Sigmoid colon (tissue), 7 donors: ENCODE measurements around the gene NOBOX. TPM values are rescaled to one million over a fixed set of nuclear protein-coding genes. Genes with fewer than 3 reads are reported as not detected.

ENCODE experiments used
- DNase-seq: peaks from one replicate; pipeline ENCODE4 v3.0.0-alpha.2; 2019
- H3K27ac ChIP-seq, 4 donors: fragments of 200-600 bp; sonication (generic); one replicate each; pipeline ENCODE4 v1.5.1; 2016 to 2019; ENCODE audit warnings: mild to moderate bottlenecking in 1 of 4
- H3K27me3 ChIP-seq, 3 donors: fragments of 200-600 bp; sonication (generic); one replicate each; pipeline ENCODE4 v1.5.1; 2019; ENCODE audit warnings: mild to moderate bottlenecking in 1 of 3
- H3K36me3 ChIP-seq, 4 donors: fragments of 200-600 bp; sonication (generic); one replicate each; pipeline ENCODE4 v1.5.1; 2016 to 2019
- H3K4me1 ChIP-seq, 4 donors: fragments of 200-600 bp; sonication (generic); one replicate each; pipeline ENCODE4 v1.5.1; 2017 to 2019
- H3K4me3 ChIP-seq, 4 donors: fragments of 200-600 bp; sonication (generic); one replicate each; pipeline ENCODE4 v1.5.1; 2017 to 2019; ENCODE audit warnings: mild to moderate bottlenecking in 2 of 4, moderate library complexity in 1 of 4
- H3K9me3 ChIP-seq, 4 donors: fragments of 200-600 bp in 3 of 4; sonication (generic) in 3 of 4; one replicate each; pipeline versions ENCODE4 v1.5.1 to v1.6.1; 2013 to 2019
- CTCF ChIP-seq, 4 experiments: fragments of 450-650 bp in 3 of 4; fragments of 200-600 bp in 1 of 4; IDR thresholded peaks; one replicate each; pipeline ENCODE4 v1.5.1; 2016 to 2019; ENCODE audit warnings: antibody characterized with exemption in 4 of 4, mild to moderate bottlenecking in 3 of 4, moderate library complexity in 2 of 4
- EP300 ChIP-seq, 4 donors: sonication (generic); formaldehyde crosslinking; IDR thresholded peaks; one replicate each; pipeline ENCODE4 v1.6.1; 2017; ENCODE audit warnings: antibody characterized with exemption in 4 of 4
- POLR2A ChIP-seq, 2 donors: fragments of 450-650 bp; IDR thresholded peaks; one replicate each; pipeline ENCODE4 v1.6.1; 2016; ENCODE audit warnings: antibody characterized with exemption in 2 of 2, mild to moderate bottlenecking in 2 of 2, moderate library complexity in 2 of 2
- POLR2AphosphoS5 ChIP-seq, 4 donors: sonication (generic); formaldehyde crosslinking; IDR thresholded peaks; one replicate each; pipeline ENCODE4 v1.6.1; 2017; ENCODE audit warnings: antibody characterized with exemption in 4 of 4
- WGBS, 2 donors: extraction: QIAGEN DNeasy Blood & Tissue Kit; methylation state at CpG; one replicate each; pipeline ENCODE4 v1.1.7; 2013; 5-methylcytosine and 5-hydroxymethylcytosine counted together
- intact Hi-C: fragments of 100-400 bp; cut with DNase I; formaldehyde crosslinking; loops from one replicate; pipeline ENCODE4 v1.15.1; 2023
- polyA plus RNA-seq, 3 donors: library from polyadenylated mRNA; stranded (reverse); fragments of 200-250 nt; gene quantifications; one replicate each; pipeline ENCODE4 v1.2.3, GENCODE V29; 2013
- total RNA-seq, 4 donors: library from RNA; depleted of rRNA; stranded (reverse); fragments of >200 nt; gene quantifications; one replicate each; pipeline ENCODE4 v1.1.0, GENCODE V29; 2016
- donor health status: healthy with polysubstance abuse.
- donor health status: Bipolar disorder and iron deficiency.
- donor health status: healthy.

The NOBOX gene
- total and polyA plus RNA-seq, 7 donors, result not detected

GRCh38 chr7:144415858-144416257 is 12.4 kb upstream of the NOBOX start:
- no peaks in the 10 kb centered on the region for H3K4me1 ChIP-seq
- H3K27me3 ChIP-seq, result no peaks in the 10 kb centered on the region
- DNase-seq, result no peak
- intact Hi-C loops, result no loop called here
- TF ChIP-seq EP300 (IDR thresholded peaks at IDR 0.05) (no peak), POLR2AphosphoS5 (IDR thresholded peaks at IDR 0.05) (no peak), POLR2A (IDR thresholded peaks at IDR 0.05) (no peak), CTCF (IDR thresholded peaks at IDR 0.05) (no peak)
- no peak overlapping the region for H3K4me3 ChIP-seq
- no peaks in the 10 kb centered on the region for H3K36me3 ChIP-seq
- H3K9me3 ChIP-seq, result peaks cover 0 to 4% (median 0%) of the 10 kb centered on the region in 4 donors
- H3K27ac ChIP-seq, result no peak overlapping the region

- no peaks in the 10 kb centered on the region for H3K36me3 ChIP-seq
- intact Hi-C loops, result no loop called here
- H3K27ac ChIP-seq, result no peak overlapping the region
- DNase-seq, result no peak
- H3K27me3 ChIP-seq, result no peaks in the 10 kb centered on the region
- WGBS, 2 donors, result 80 to 82% methylated on average over 3 of the region's 3 CpGs
- TF ChIP-seq POLR2AphosphoS5 (IDR thresholded peaks at IDR 0.05), result no peak
- no peak for TF ChIP-seq EP300 (IDR thresholded peaks at IDR 0.05)
- no peak for TF ChIP-seq CTCF (IDR thresholded peaks at IDR 0.05)
- TF ChIP-seq POLR2A (IDR thresholded peaks at IDR 0.05), result no peak
- peaks cover 0 to 4% (median 0%) of the 10 kb centered on the region in 4 donors for H3K9me3 ChIP-seq
- no peaks in the 10 kb centered on the region for H3K4me1 ChIP-seq
- no peak overlapping the region for H3K4me3 ChIP-seq
Measured at GRCh38 chr7:144414815-144415214, 11.3 kb upstream of the NOBOX start.

- H3K4me3 ChIP-seq, result no peak overlapping the region
- H3K9me3 ChIP-seq, result no peaks in the 10 kb centered on the region
- WGBS, 2 donors, result 22 to 33% methylated on average over 4 of the region's 4 CpGs
- intact Hi-C loops, result no loop called here
- H3K27me3 ChIP-seq, result no peaks in the 10 kb centered on the region
- TF ChIP-seq POLR2A (IDR thresholded peaks at IDR 0.05) (no peak), POLR2AphosphoS5 (IDR thresholded peaks at IDR 0.05) (no peak), EP300 (IDR thresholded peaks at IDR 0.05) (no peak), CTCF (IDR thresholded peaks at IDR 0.05) (no peak)
- no peak for DNase-seq
- H3K36me3 ChIP-seq, result no peaks in the 10 kb centered on the region
- no peak overlapping the region for H3K27ac ChIP-seq
- peaks cover 0 to 17% (median 10%) of the 10 kb centered on the region in 4 donors for H3K4me1 ChIP-seq
Measured at GRCh38 chr7:144410441-144410840, 6.9 kb upstream of the NOBOX start.

GRCh38 chr7:144408121-144408520 is 4.6 kb upstream of the NOBOX start:
- DNase-seq, result no peak
- Histone ChIP-seq H3K36me3 (no peaks in the 10 kb centered on the region), H3K27me3 (no peaks in the 10 kb centered on the region), H3K9me3 (no peaks in the 10 kb centered on the region), H3K4me3 (no peak overlapping the region), H3K27ac (no peak overlapping the region), H3K4me1 (peaks cover 0 to 17% (median 10%) of the 10 kb centered on the region in 4 donors)
- intact Hi-C loops, result no loop called here
- 75 to 76% methylated on average over 3 of the region's 3 CpGs for WGBS, 2 donors
- TF ChIP-seq POLR2AphosphoS5 (IDR thresholded peaks at IDR 0.05), result no peak
- no peak for TF ChIP-seq CTCF (IDR thresholded peaks at IDR 0.05)
- TF ChIP-seq EP300 (IDR thresholded peaks at IDR 0.05), result no peak
- TF ChIP-seq POLR2A (IDR thresholded peaks at IDR 0.05), result no peak

GRCh38 chr7:144407266-144407931 is 3.9 kb upstream of the NOBOX start:
- Histone ChIP-seq H3K27ac (no peak overlapping the region), H3K4me1 (peaks cover 0 to 17% (median 10%) of the 10 kb centered on the region in 4 donors), H3K36me3 (no peaks in the 10 kb centered on the region), H3K4me3 (no peak overlapping the region), H3K27me3 (no peaks in the 10 kb centered on the region), H3K9me3 (no peaks in the 10 kb centered on the region)
- intact Hi-C loops, result no loop called here
- 74 to 76% methylated on average over 12 of the region's 12 CpGs for WGBS, 2 donors
- no peak for DNase-seq
- TF ChIP-seq POLR2AphosphoS5 (IDR thresholded peaks at IDR 0.05), result no peak
- TF ChIP-seq POLR2A (IDR thresholded peaks at IDR 0.05), result no peak
- no peak for TF ChIP-seq EP300 (IDR thresholded peaks at IDR 0.05)
- no peak for TF ChIP-seq CTCF (IDR thresholded peaks at IDR 0.05)
